GM23338 (cell line): ENCODE measurements around the gene LMBR1. TPM values are rescaled to one million over a fixed set of nuclear protein-coding genes. Genes with fewer than 3 reads are reported as not detected.

Experiments
- ATAC-seq: fragments of 200-7000 bp; cut with Tn5 transposase; 3 replicates; pipeline ENCODE4 v1.9.1; 2020
- DNase-seq: peaks from one replicate; pipeline ENCODE4 v3.0.0-alpha.2; 2015; ENCODE audit warnings: low spot score
- H2AFZ ChIP-seq: fragments of 200-600 bp; sonication (generic); 2 replicates; pipeline ENCODE4 v1.8.0; 2016; ENCODE audit warnings: antibody characterized with exemption, mild to moderate bottlenecking, moderate library complexity
- H3F3A ChIP-seq: fragments of 200-600 bp; sonication (generic); replicated peaks from 2 replicates; pipeline ENCODE4 v1.8.0; 2017; ENCODE audit warnings: antibody characterized with exemption, mixed run types, low read depth
- H3K27ac ChIP-seq: fragments of 200-600 bp; sonication (generic); 2 replicates; pipeline ENCODE4 v1.6.1; 2016; ENCODE audit warnings: low read depth
- H3K27me3 ChIP-seq: fragments of 200-600 bp; sonication (generic); 2 replicates; pipeline ENCODE4 v1.8.0; 2016; ENCODE audit warnings: mild to moderate bottlenecking, mixed run types, moderate library complexity; ENCODE audit not compliant: insufficient read depth
- H3K36me3 ChIP-seq: fragments of 200-600 bp; sonication (generic); 2 replicates; pipeline ENCODE4 v1.8.0; 2016; ENCODE audit warnings: mild to moderate bottlenecking; ENCODE audit not compliant: insufficient read depth
- H3K4me1 ChIP-seq: fragments of 200-600 bp; sonication (generic); 2 replicates; pipeline ENCODE4 v1.8.0; 2016; ENCODE audit warnings: mild to moderate bottlenecking, moderate library complexity; ENCODE audit not compliant: insufficient read depth
- H3K4me2 ChIP-seq: fragments of 200-600 bp; sonication (generic); 2 replicates; pipeline ENCODE4 v1.7.1; 2017; ENCODE audit warnings: mixed run types
- H3K4me3 ChIP-seq: fragments of 200-600 bp; sonication (generic); 2 replicates; pipeline ENCODE4 v1.6.1; 2016; ENCODE audit warnings: mixed run types
- H3K79me2 ChIP-seq: fragments of 200-600 bp; sonication (generic); replicated peaks from 2 replicates; pipeline ENCODE4 v1.8.0; 2017; ENCODE audit warnings: mild to moderate bottlenecking; ENCODE audit not compliant: insufficient read depth
- H3K9me2 ChIP-seq: fragments of 200-600 bp; sonication (generic); 2 replicates; pipeline ENCODE4 v1.8.0; 2017; ENCODE audit not compliant: insufficient read depth
- H4K20me1 ChIP-seq: fragments of 200-600 bp; sonication (generic); replicated peaks from 2 replicates; pipeline ENCODE4 v1.8.0; 2017; ENCODE audit warnings: mild to moderate bottlenecking; ENCODE audit not compliant: insufficient read depth
- H3K27ac Mint-ChIP-seq: 2 replicates; pipeline ENCODE4 v1.8.0; 2020; ENCODE audit warnings: inconsistent platforms, mild to moderate bottlenecking, moderate library complexity, mixed read lengths
- H3K27me3 Mint-ChIP-seq: 3 replicates; pipeline ENCODE4 v1.8.0; 2022; ENCODE audit warnings: low read depth, mild to moderate bottlenecking, moderate library complexity, mixed read lengths, inconsistent platforms; ENCODE audit not compliant: insufficient read depth, poor library complexity
- H3K36me3 Mint-ChIP-seq: 3 replicates; pipeline ENCODE4 v1.8.0; 2021; ENCODE audit warnings: low read depth, mild to moderate bottlenecking, inconsistent platforms, moderate library complexity, mixed read lengths
- H3K4me1 Mint-ChIP-seq: 3 replicates; pipeline ENCODE4 v1.8.0; 2020; ENCODE audit warnings: mild to moderate bottlenecking, inconsistent platforms, mixed read lengths
- H3K4me3 Mint-ChIP-seq: 3 replicates; pipeline ENCODE4 v1.8.0; 2021; ENCODE audit warnings: moderate library complexity, mild to moderate bottlenecking, inconsistent platforms, mixed read lengths
- H3K9me3 Mint-ChIP-seq: 3 replicates; pipeline ENCODE4 v1.8.0; 2020; ENCODE audit warnings: moderate library complexity, mild to moderate bottlenecking, inconsistent platforms, mixed read lengths
- CREB1 ChIP-seq: fragments of 250-450 bp; sonication (Bioruptor Pico); IDR thresholded peaks from 2 replicates; pipeline ENCODE4 v1.5.0; 2020; ENCODE audit warnings: low read depth, mild to moderate bottlenecking, moderate library complexity
- ETS1 ChIP-seq: IDR thresholded peaks from 2 replicates; pipeline ENCODE4 v1.6.1; 2016; ENCODE audit warnings: antibody characterized with exemption
- EZH2 ChIP-seq: fragments of 200-600 bp; sonication (generic); IDR thresholded peaks from one replicate; pipeline ENCODE4 v1.8.0; 2017; ENCODE audit warnings: antibody characterized with exemption, mild to moderate bottlenecking, low read depth; ENCODE audit not compliant: unreplicated experiment
- EZH2phosphoT487 ChIP-seq: fragments of 200-600 bp; sonication (generic); IDR thresholded peaks from one replicate; pipeline ENCODE4 v1.8.1; 2018; ENCODE audit warnings: antibody characterized with exemption; ENCODE audit not compliant: unreplicated experiment
- JUNB ChIP-seq: IDR thresholded peaks from one replicate; pipeline ENCODE4 v1.6.1; 2016; ENCODE audit warnings: antibody characterized with exemption; ENCODE audit not compliant: unreplicated experiment
- NANOG ChIP-seq: IDR thresholded peaks from 2 replicates; pipeline ENCODE4 v1.6.1; 2016; ENCODE audit warnings: antibody characterized with exemption, borderline replicate concordance
- POLR2AphosphoS5 ChIP-seq: IDR thresholded peaks from 2 replicates; pipeline ENCODE4 v1.6.1; 2016; ENCODE audit warnings: antibody characterized with exemption, low read depth
- STAT1 ChIP-seq: IDR thresholded peaks from one replicate; pipeline ENCODE4 v1.6.1; 2016; ENCODE audit warnings: antibody characterized with exemption; ENCODE audit not compliant: unreplicated experiment
- ZNF114 ChIP-seq: fragments of 250-450 bp; sonication (Bioruptor Pico); IDR thresholded peaks from 2 replicates; pipeline ENCODE4 v1.5.0; 2020; ENCODE audit warnings: mild to moderate bottlenecking, moderate library complexity
- ZNF331 ChIP-seq: fragments of 250-450 bp; sonication (Bioruptor Pico); IDR thresholded peaks from 2 replicates; pipeline ENCODE4 v1.5.0; 2020; ENCODE audit warnings: low read depth, mild to moderate bottlenecking, moderate library complexity
- ZNF462 ChIP-seq: fragments of 250-450 bp; sonication (Bioruptor Pico); IDR thresholded peaks from 2 replicates; pipeline ENCODE4 v1.5.0; 2020; ENCODE audit warnings: mild to moderate bottlenecking, moderate library complexity
- polyA plus RNA-seq: library from polyadenylated mRNA; unstranded; fragments of >200 nt; fragmentation: Nextera tagmentation; extraction: Ambion mirVana; gene quantifications from 2 replicates; pipeline ENCODE4 v1.2.1, GENCODE V29; 2016
- total RNA-seq: library from RNA; depleted of rRNA; stranded (reverse); fragments of >200 nt; shearing (Covaris generic); gene quantifications from 2 replicates; pipeline ENCODE4 v1.2.3, GENCODE V29; 2014
- TF ChIP-seq, protein P1 (sequence below): IDR thresholded peaks from one replicate; pipeline ENCODE4 v1.6.1; 2018; ENCODE audit warnings: antibody characterized with exemption; ENCODE audit not compliant: unreplicated experiment
- TF ChIP-seq, protein P2 (sequence below), 2 experiments: fragments of 200-600 bp in 1 of 2; sonication (generic) in 1 of 2; conservative IDR thresholded peaks; 2 replicates each; pipeline versions ENCODE4 v1.5.1 to v1.6.1; 2016 to 2017; ENCODE audit warnings: antibody characterized with exemption in 2 of 2, low read depth in 2 of 2, mild to moderate bottlenecking in 2 of 2, moderate library complexity in 1 of 2

Gene LMBR1
- total and polyA plus RNA-seq, 2 experiments from 2014 or later: 21.8 to 90.1 TPM

GRCh38 chr7:156858523-156858922 is 34.5 kb downstream of the LMBR1 start (continued):
- TF ChIP-seq NANOG (no peak), EZH2phosphoT487 (no peak), JUNB (no peak)

DNA sequence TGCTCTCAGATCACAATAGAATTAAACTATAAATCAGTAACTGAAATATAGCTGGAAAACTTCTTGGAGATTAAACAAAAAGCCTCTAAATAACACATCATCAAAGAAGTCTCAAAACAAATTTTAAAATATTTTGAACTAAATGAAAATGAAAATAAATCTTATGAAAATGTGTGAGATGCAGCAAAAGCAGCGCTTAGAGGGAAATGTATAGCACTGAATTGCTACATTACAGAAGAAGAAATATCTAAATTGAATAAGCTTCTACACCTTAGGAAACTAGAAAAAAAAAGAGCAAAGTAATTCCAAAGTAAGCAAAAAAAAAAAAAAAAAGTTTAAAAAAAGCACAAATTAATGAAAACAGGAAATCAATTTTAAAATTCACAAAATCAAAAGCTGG is 35.2 kb downstream of the LMBR1 start:
- no peaks in the 10 kb centered on the region for H3K27me3 Mint-ChIP-seq
- no peak overlapping the region for H3K27ac ChIP-seq
- H3K9me2 ChIP-seq: no peaks in the 10 kb centered on the region
- ATAC-seq (no peak), DNase-seq (no peak)
- H3K4me1 Mint-ChIP-seq: peaks cover 2% of the 10 kb centered on the region; the same call in 1 of the 3 replicates
- H2AFZ ChIP-seq: no peak overlapping the region
- H3K4me1 ChIP-seq: peaks cover 4% of the 10 kb centered on the region; the same call in 1 of the 2 replicates
- no peaks in the 10 kb centered on the region for H3K27me3 ChIP-seq
- H4K20me1 ChIP-seq: 0 out of 2 replicates have a peak, but pooled peaks cover 2% of the 10 kb centered on the region
- no peak overlapping the region for H3K4me3 ChIP-seq
- TF ChIP-seq ZNF114: no peak
- no peak for TF ChIP-seq EZH2
- no peak for TF ChIP-seq NANOG
- no peak for TF ChIP-seq CREB1 (CRISPR knock-in tag)
- TF ChIP-seq STAT1: no peak
- TF ChIP-seq ETS1: no peak
- TF ChIP-seq POLR2AphosphoS5: no peak
- no peak for TF ChIP-seq JUNB
- TF ChIP-seq ZNF462 (CRISPR knock-in tag): no peak
- TF ChIP-seq EZH2phosphoT487: no peak
- TF ChIP-seq, protein P1, sequence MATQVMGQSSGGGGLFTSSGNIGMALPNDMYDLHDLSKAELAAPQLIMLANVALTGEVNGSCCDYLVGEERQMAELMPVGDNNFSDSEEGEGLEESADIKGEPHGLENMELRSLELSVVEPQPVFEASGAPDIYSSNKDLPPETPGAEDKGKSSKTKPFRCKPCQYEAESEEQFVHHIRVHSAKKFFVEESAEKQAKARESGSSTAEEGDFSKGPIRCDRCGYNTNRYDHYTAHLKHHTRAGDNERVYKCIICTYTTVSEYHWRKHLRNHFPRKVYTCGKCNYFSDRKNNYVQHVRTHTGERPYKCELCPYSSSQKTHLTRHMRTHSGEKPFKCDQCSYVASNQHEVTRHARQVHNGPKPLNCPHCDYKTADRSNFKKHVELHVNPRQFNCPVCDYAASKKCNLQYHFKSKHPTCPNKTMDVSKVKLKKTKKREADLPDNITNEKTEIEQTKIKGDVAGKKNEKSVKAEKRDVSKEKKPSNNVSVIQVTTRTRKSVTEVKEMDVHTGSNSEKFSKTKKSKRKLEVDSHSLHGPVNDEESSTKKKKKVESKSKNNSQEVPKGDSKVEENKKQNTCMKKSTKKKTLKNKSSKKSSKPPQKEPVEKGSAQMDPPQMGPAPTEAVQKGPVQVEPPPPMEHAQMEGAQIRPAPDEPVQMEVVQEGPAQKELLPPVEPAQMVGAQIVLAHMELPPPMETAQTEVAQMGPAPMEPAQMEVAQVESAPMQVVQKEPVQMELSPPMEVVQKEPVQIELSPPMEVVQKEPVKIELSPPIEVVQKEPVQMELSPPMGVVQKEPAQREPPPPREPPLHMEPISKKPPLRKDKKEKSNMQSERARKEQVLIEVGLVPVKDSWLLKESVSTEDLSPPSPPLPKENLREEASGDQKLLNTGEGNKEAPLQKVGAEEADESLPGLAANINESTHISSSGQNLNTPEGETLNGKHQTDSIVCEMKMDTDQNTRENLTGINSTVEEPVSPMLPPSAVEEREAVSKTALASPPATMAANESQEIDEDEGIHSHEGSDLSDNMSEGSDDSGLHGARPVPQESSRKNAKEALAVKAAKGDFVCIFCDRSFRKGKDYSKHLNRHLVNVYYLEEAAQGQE: no peak
- TF ChIP-seq, protein P2, sequence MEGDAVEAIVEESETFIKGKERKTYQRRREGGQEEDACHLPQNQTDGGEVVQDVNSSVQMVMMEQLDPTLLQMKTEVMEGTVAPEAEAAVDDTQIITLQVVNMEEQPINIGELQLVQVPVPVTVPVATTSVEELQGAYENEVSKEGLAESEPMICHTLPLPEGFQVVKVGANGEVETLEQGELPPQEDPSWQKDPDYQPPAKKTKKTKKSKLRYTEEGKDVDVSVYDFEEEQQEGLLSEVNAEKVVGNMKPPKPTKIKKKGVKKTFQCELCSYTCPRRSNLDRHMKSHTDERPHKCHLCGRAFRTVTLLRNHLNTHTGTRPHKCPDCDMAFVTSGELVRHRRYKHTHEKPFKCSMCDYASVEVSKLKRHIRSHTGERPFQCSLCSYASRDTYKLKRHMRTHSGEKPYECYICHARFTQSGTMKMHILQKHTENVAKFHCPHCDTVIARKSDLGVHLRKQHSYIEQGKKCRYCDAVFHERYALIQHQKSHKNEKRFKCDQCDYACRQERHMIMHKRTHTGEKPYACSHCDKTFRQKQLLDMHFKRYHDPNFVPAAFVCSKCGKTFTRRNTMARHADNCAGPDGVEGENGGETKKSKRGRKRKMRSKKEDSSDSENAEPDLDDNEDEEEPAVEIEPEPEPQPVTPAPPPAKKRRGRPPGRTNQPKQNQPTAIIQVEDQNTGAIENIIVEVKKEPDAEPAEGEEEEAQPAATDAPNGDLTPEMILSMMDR (conservative IDR thresholded peaks at IDR 0.05; ENCODE audit: low read depth in 2 of 2): no peak
- no peak for TF ChIP-seq ZNF331 (CRISPR knock-in tag)
- H3F3A ChIP-seq: no peaks in the 10 kb centered on the region
- H3K27ac Mint-ChIP-seq: no peak overlapping the region
- H3K36me3 Mint-ChIP-seq: peaks cover 81% of the 10 kb centered on the region
- peaks cover 84% of the 10 kb centered on the region for H3K9me3 Mint-ChIP-seq
- no peak overlapping the region for H3K4me2 ChIP-seq
- H3K4me3 Mint-ChIP-seq: no peak overlapping the region
- H3K79me2 ChIP-seq: peaks cover 99% of the 10 kb centered on the region
- H3K36me3 ChIP-seq: peaks cover 21% of the 10 kb centered on the region
